SU-DHL-6 (cell line): ENCODE measurements around the gene ESRRB.

Source experiments
- EZH2phosphoT487 ChIP-seq: fragments of 200-600 bp; sonication (generic), shearing (Covaris generic); conservative IDR thresholded peaks from 2 replicates; pipeline ENCODE4 v1.6.1; 2018; ENCODE audit warnings: mild to moderate bottlenecking, antibody characterized with exemption, low read length, moderate library complexity, mixed read lengths
- TF ChIP-seq, protein P1 (sequence below): fragments of 200-600 bp; sonication (generic); IDR thresholded peaks from one replicate; pipeline ENCODE4 v1.5.1; 2017; ENCODE audit warnings: antibody characterized with exemption, mild to moderate bottlenecking, low read length, moderate library complexity; ENCODE audit not compliant: insufficient read depth, poor library complexity, severe bottlenecking

DNA sequence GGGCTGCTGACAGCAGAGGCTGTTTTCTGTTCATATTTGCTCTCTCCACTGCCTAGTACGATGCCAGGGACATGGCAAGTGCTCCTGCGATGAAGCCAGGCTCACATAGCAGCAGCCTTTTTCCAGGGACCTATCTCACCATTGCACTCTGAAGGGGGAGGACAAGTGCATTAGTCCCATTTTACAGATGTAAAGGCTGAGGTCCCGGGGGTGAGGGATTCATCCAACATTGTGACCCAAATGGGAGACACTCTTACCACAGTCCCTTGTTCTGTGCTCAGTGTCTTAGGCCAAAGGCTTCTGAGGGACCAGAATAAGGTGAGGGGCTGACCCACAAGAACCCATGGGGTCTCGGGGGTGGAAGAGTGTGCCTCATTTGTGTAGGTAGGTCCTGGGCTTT lies 21.6 kb upstream of the ESRRB start:
- TF ChIP-seq, protein P1, sequence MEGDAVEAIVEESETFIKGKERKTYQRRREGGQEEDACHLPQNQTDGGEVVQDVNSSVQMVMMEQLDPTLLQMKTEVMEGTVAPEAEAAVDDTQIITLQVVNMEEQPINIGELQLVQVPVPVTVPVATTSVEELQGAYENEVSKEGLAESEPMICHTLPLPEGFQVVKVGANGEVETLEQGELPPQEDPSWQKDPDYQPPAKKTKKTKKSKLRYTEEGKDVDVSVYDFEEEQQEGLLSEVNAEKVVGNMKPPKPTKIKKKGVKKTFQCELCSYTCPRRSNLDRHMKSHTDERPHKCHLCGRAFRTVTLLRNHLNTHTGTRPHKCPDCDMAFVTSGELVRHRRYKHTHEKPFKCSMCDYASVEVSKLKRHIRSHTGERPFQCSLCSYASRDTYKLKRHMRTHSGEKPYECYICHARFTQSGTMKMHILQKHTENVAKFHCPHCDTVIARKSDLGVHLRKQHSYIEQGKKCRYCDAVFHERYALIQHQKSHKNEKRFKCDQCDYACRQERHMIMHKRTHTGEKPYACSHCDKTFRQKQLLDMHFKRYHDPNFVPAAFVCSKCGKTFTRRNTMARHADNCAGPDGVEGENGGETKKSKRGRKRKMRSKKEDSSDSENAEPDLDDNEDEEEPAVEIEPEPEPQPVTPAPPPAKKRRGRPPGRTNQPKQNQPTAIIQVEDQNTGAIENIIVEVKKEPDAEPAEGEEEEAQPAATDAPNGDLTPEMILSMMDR, result no peak
- no peak for TF ChIP-seq EZH2phosphoT487
